Upper lobe of left lung (tissue), 6 donors: ENCODE data around the gene JMJD1C. TPM values are rescaled to one million over a fixed set of nuclear protein-coding genes. Genes with fewer than 3 reads are reported as not detected.

ENCODE experiments used
- ATAC-seq, 2 donors: fragments of 200-7000 bp; cut with Tn5 transposase; one replicate each; pipeline ENCODE4 v1.9.1; 2022; ENCODE audit warnings: mild to moderate bottlenecking in 2 of 2, moderate library complexity in 2 of 2; ENCODE audit not compliant: low FRiP score in 2 of 2
- DNase-seq, 2 donors: peaks; one replicate each; pipeline ENCODE4 v3.0.0-alpha.2; 2019 to 2020
- H3K27ac ChIP-seq, 4 donors: fragments of 200-600 bp; sonication (generic); one replicate each; pipeline ENCODE4 v1.5.1; 2016 to 2019
- H3K27me3 ChIP-seq, 4 donors: fragments of 200-600 bp; sonication (generic); one replicate each; pipeline ENCODE4 v1.5.1; 2017 to 2019
- H3K36me3 ChIP-seq, 4 donors: fragments of 200-600 bp; sonication (generic); one replicate each; pipeline ENCODE4 v1.5.1; 2016 to 2019
- H3K4me1 ChIP-seq, 4 donors: fragments of 200-600 bp; sonication (generic); one replicate each; pipeline ENCODE4 v1.5.1; 2018 to 2019
- H3K4me3 ChIP-seq, 4 donors: fragments of 200-600 bp; sonication (generic); one replicate each; pipeline ENCODE4 v1.5.1; 2017 to 2019; ENCODE audit warnings: mild to moderate bottlenecking in 2 of 4, moderate library complexity in 1 of 4
- H3K9me3 ChIP-seq, 4 donors: fragments of 200-600 bp; sonication (generic); one replicate each; pipeline ENCODE4 v1.5.1; 2018 to 2019
- EP300 ChIP-seq, 4 donors: sonication (generic); formaldehyde crosslinking; IDR thresholded peaks; one replicate each; pipeline ENCODE4 v1.5.1; 2017; ENCODE audit warnings: antibody characterized with exemption in 4 of 4, control low read depth in 2 of 4
- POLR2A ChIP-seq, 4 donors: fragments of 450-650 bp; IDR thresholded peaks; one replicate each; pipeline ENCODE4 v1.5.1; 2016 to 2017; ENCODE audit warnings: antibody characterized with exemption in 4 of 4, mild to moderate bottlenecking in 2 of 4
- POLR2AphosphoS5 ChIP-seq, 2 donors: sonication (generic); formaldehyde crosslinking; IDR thresholded peaks; one replicate each; pipeline ENCODE4 v1.5.1; 2017; ENCODE audit warnings: antibody characterized with exemption in 2 of 2
- WGBS, 2 donors: methylation state at CpG; one replicate each; pipeline ENCODE4 v1.1.5; 2017 to 2018; 5-methylcytosine and 5-hydroxymethylcytosine counted together
- total RNA-seq, 6 donors: library from RNA; depleted of rRNA in 4 of 6; stranded (reverse); fragments of >200 nt in 4 of 6; gene quantifications; one replicate each; pipeline versions ENCODE4 v1.1.0 to v1.2.1, GENCODE V29; 2016 to 2021
- TF ChIP-seq, protein P1 (sequence below), 6 experiments: fragments of 450-650 bp in 4 of 6; fragments of 200-600 bp in 2 of 6; sonication (generic) in 2 of 6; IDR thresholded peaks; one replicate each; pipeline ENCODE4 v1.5.1; 2016 to 2019; ENCODE audit warnings: antibody characterized with exemption in 6 of 6
- donor health status: DM: no; HTN: no; CAD: no; lungs with moderate emphysema.
- donor health status: DM: no; HTN: yes; CAD: no; lungs with severe emphysema.

Gene JMJD1C
- total RNA-seq, 6 donors from 2014 or later = 80.2 to 130 (median 94.2) TPM

DNA sequence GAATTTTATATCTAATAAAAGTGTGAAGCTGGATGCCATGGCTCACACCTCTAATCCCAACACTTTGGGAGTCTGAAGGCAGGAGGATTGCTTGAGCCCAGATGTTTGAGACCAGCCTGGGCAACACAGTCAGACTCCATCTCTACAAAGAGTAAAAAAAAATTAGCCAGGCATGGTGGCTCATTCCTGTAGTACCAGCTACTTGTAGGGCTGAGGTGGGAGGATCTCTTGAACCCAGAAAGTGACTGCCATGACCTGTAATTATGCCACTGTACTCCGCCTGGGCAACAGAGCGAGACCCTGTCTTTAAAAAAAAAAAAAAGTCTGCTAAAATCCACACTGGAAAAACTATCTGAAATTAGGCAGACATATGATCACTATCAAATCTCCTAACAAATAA, 7.6 kb downstream of the JMJD1C start:
- no peak for TF ChIP-seq POLR2A (IDR thresholded peaks at IDR 0.05)
- TF ChIP-seq EP300 (IDR thresholded peaks at IDR 0.05) = no peak
- TF ChIP-seq, protein P1, sequence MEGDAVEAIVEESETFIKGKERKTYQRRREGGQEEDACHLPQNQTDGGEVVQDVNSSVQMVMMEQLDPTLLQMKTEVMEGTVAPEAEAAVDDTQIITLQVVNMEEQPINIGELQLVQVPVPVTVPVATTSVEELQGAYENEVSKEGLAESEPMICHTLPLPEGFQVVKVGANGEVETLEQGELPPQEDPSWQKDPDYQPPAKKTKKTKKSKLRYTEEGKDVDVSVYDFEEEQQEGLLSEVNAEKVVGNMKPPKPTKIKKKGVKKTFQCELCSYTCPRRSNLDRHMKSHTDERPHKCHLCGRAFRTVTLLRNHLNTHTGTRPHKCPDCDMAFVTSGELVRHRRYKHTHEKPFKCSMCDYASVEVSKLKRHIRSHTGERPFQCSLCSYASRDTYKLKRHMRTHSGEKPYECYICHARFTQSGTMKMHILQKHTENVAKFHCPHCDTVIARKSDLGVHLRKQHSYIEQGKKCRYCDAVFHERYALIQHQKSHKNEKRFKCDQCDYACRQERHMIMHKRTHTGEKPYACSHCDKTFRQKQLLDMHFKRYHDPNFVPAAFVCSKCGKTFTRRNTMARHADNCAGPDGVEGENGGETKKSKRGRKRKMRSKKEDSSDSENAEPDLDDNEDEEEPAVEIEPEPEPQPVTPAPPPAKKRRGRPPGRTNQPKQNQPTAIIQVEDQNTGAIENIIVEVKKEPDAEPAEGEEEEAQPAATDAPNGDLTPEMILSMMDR (IDR thresholded peaks at IDR 0.05) = no peak
- no peak for TF ChIP-seq POLR2AphosphoS5 (IDR thresholded peaks at IDR 0.05)
- Histone ChIP-seq H3K36me3 (no peaks in the 10 kb centered on the region), H3K4me1 (peaks cover 0 to 17% (median 4%) of the 10 kb centered on the region in 4 donors), H3K27ac (no peak overlapping the region), H3K4me3 (no peak overlapping the region), H3K9me3 (no peaks in the 10 kb centered on the region), H3K27me3 (no peaks in the 10 kb centered on the region)
- DNase-seq (no peak), ATAC-seq (no peak)
- 96 to 100% methylated on average over 2 of the region's 2 CpGs for WGBS, 2 donors

DNA sequence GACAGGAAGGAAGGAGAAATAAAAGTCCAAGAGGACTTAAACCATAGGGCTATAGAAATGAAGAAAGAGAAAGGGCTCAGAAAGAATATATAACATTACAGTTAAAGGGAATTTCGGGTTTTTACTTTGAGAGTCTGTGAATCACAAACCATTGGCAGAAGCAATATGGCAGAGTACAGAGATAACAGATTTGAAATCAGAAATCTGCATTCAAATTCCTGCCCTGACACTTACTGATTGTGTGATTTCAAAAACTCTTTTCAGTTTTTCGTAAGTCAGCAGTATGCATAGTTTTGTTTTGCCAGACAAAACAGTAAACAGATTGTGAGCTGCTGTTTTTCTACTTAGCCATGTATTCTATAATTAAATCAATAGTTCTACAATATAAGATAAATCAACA, 8.2 kb downstream of the JMJD1C start:
- H3K9me3 ChIP-seq = no peaks in the 10 kb centered on the region
- peaks cover 0 to 17% (median 4%) of the 10 kb centered on the region in 4 donors for H3K4me1 ChIP-seq
- no peak for DNase-seq
- H3K4me3 ChIP-seq = no peak overlapping the region
- H3K27ac ChIP-seq = no peak overlapping the region
- 80 to 82% methylated on average over 2 of the region's 2 CpGs for WGBS, 2 donors
- TF ChIP-seq EP300 (IDR thresholded peaks at IDR 0.05) = no peak
- TF ChIP-seq POLR2AphosphoS5 (IDR thresholded peaks at IDR 0.05) = no peak
- TF ChIP-seq POLR2A (IDR thresholded peaks at IDR 0.05) = no peak
- TF ChIP-seq, protein P1 (IDR thresholded peaks at IDR 0.05) = no peak
- H3K27me3 ChIP-seq = no peaks in the 10 kb centered on the region
- ATAC-seq = no peak
- H3K36me3 ChIP-seq = no peaks in the 10 kb centered on the region

DNA sequence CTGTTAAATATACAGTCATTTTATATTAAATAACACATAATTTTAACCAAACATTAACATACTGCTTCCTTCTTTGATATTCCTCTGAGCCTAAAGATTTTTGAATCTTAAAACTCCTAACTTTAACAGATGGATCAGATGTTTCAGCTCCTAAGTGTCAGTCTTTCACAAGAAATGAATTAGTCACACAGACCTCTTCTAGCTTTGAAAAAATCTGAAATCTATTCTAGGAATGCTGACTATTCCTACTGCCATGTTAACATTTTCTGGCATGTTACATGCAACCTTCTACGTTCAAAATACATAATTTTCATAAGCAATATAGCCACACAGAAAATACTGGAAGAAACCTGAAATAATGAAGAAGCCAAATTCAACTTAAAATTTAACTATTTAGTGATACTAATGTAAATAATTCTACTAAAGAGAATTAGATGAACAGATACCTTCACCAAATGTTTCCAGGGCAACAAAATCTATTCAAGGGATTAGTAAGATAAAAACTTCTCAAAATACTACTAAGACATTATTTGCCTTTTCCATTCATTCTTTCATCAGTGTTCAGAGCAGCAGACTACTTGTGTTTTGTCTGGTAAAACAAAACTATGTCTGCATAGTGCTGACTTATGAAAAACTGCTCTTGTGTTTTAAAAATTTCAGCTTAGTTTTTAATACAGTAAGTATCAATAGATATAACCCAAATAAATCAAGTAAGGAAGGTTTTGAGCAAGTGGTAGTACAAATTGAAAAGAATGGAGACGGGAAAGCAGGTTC, 9.2 kb downstream of the JMJD1C start:
- no peak for DNase-seq
- no peak for ATAC-seq
- Histone ChIP-seq H3K36me3 (no peaks in the 10 kb centered on the region), H3K9me3 (no peaks in the 10 kb centered on the region), H3K4me3 (no peak overlapping the region), H3K4me1 (peaks cover 0 to 17% (median 4%) of the 10 kb centered on the region in 4 donors), H3K27ac (no peak overlapping the region), H3K27me3 (no peaks in the 10 kb centered on the region)
- TF ChIP-seq POLR2AphosphoS5 (IDR thresholded peaks at IDR 0.05) (no peak), EP300 (IDR thresholded peaks at IDR 0.05) (no peak), POLR2A (IDR thresholded peaks at IDR 0.05) (no peak)
- TF ChIP-seq, protein P1 (IDR thresholded peaks at IDR 0.05) = no peak
- 74 to 78% methylated on average over 2 of the region's 2 CpGs for WGBS, 2 donors

DNA sequence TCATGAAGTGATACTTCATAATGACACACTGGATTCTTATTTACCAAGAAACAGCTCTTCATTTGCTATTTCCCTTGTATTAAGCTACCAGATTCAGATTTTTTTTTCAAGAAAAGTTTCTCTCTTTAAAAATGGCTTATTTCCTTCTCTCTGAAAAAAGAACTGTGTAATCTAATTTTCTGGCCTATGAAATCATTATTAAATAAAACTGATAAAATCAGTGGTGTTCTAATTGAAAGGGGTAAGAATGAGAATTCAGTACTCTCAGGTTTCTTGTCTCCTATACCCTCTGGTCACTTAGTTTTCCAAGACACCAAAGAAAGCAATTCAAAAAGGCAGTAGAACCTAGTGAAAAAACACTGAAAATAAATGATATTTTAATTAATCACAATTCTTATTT, 10.3 kb downstream of the JMJD1C start:
- ATAC-seq (no peak), DNase-seq (no peak)
- Histone ChIP-seq H3K27ac (no peak overlapping the region), H3K36me3 (no peaks in the 10 kb centered on the region), H3K4me3 (no peak overlapping the region), H3K9me3 (no peaks in the 10 kb centered on the region), H3K27me3 (no peaks in the 10 kb centered on the region), H3K4me1 (peaks cover 0 to 15% (median 4%) of the 10 kb centered on the region in 4 donors)
- TF ChIP-seq, protein P1 (IDR thresholded peaks at IDR 0.05) = no peak
- no peak for TF ChIP-seq POLR2AphosphoS5 (IDR thresholded peaks at IDR 0.05)
- TF ChIP-seq POLR2A (IDR thresholded peaks at IDR 0.05) = no peak

DNA sequence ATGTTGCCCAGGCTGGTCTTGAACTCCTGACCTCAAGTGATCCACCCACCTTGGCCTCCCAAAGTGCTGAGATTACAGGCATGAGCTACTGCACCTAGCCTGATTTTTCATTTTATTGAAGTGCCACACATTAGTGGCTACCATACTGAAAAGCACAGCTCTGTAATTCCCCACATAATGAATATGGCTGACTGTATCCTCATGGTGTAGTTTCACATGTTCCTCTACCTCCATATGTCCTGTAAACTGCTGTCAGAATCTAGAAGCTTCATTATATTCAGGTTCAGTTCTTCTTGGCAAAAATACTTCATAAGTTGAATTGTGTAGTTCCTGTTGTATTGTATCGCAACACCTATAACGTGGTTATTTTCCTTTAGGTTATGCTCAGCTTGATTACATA, 11.1 kb downstream of the JMJD1C start:
- DNase-seq = no peak

More for the DNA sequence above, 11.1 kb downstream of the JMJD1C start:
- TF ChIP-seq EP300 (IDR thresholded peaks at IDR 0.05) = no peak
- TF ChIP-seq, protein P1 (IDR thresholded peaks at IDR 0.05) = no peak
- TF ChIP-seq POLR2A (IDR thresholded peaks at IDR 0.05) = no peak
- TF ChIP-seq POLR2AphosphoS5 (IDR thresholded peaks at IDR 0.05) = no peak
- Histone ChIP-seq H3K4me3 (no peak overlapping the region), H3K27ac (no peak overlapping the region), H3K9me3 (no peaks in the 10 kb centered on the region), H3K4me1 (peaks cover 0 to 15% (median 4%) of the 10 kb centered on the region in 4 donors), H3K36me3 (no peaks in the 10 kb centered on the region), H3K27me3 (no peaks in the 10 kb centered on the region)
- WGBS, 2 donors = 50 to 93% methylated on average over 2 of the region's 2 CpGs
- ATAC-seq = no peak
